ENCODE data around the gene PPP1R15A.
"Not testable (repeated sequence)": the region's sequence is repeated elsewhere in the genome, so short reads cannot be mapped to it uniquely, and the experiment has no call there.

The PPP1R15A gene

DNA sequence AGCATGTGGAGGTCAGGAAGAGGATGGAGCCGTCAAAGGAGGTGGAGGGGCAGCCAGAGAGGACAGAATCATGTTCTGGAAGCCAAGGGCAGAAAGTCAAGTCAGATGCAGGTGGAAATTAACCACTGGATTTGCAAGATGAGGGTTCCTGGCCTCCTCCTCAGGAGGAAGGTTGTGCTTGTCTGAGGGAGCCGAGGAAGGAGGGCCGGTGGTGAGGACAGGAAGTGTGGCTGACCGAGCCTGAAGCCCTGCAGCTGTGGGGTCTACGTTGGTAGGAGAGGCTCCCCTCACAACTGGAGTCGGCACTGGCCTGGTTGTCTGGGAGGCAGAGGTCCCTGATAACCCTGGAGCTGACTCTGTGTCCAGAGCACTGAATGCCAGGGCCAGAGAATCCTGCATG, 45.9 kb downstream of the PPP1R15A start:
- no peak for DNase-seq

GRCh38 chr19:48918801-48919247, 46.6 kb downstream of the PPP1R15A start:
- peak; percentile 26 for DNase-seq

DNA sequence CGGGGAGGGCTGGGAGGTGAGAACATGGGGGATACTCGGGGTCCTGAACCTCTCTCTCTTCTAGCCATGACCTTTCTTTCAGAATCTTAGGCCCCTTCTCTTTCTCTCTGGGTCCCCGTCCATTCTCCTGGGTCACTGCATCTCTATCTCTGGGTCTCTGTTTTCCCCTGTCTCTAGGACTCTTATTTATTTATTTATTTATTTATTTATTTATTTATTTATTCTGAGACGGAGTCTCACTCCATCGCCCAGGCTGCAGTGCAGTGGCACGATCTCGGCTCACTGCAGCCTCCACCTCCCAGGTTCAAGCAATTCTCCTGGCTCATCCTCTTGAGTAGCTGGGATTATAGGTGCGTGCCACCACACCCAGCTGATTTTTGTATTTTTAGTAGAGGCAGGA, 47.0 kb downstream of the PPP1R15A start:
- not testable (repeated sequence) for DNase-seq

GRCh38 chr19:48920949-48921348, 48.7 kb downstream of the PPP1R15A start:
- DNase-seq = no peak

- no peak for DNase-seq
Measured at GRCh38 chr19:48921721-48922500, 49.7 kb downstream of the PPP1R15A start.

- no peak for DNase-seq
Measured at GRCh38 chr19:48922548-48923490, 50.6 kb downstream of the PPP1R15A start.

GRCh38 chr19:48925240-48925843, 53.1 kb downstream of the PPP1R15A start:
- peak; percentile 13 for DNase-seq
